HG03571 (cell line): ENCODE results near the gene AGRN.
"Not testable (repeated sequence)": the region's sequence is repeated elsewhere in the genome, so short reads cannot be mapped to it uniquely, and the experiment has no call there.

ENCODE experiments used
- ATAC-seq: cut with Tn5 transposase; IDR thresholded peaks from one replicate; pipeline ENCODE4 v1.9.1; 2021; ENCODE audit not compliant: unreplicated experiment

AGRN gene

DNA sequence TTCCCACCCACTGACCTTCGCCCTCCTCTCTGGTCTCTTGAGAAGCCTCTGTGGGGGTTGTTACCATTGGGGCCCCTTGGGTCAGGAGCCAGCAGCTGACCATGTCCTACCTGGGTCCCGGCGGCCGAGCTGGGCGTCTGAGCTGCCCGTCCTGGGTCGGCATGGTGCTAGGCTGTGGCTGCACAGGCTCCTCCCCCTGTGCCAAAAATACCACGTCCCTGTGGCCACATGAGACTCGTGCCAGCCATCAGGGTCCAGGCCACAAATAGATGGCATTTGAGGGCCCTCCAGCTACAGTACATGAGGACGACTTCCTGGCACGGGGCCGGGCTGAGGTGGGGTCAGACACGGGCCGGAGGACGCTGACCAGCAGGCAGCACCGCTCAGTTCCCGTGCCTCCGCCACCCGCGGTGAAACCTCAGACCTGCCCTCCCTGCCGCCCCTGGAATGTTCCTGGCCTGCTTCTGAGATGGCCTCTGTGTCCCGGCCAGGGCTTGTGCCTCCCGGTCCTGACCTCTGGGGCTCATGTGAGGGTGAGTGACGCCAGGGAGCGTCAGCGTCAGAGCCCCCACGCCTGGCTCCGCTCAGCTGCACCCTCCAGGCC lies 37.9 kb upstream of the AGRN start, which contains the start of gene PERM1:
Gene PERM1 (minus strand): TSS at position 139 of the 604 bp plus-strand sequence. CDS start 1,064 bp downstream, outside the sequence.
- no peak for ATAC-seq

GRCh38 chr1:982765-983436 lies 37.0 kb upstream of the AGRN start:
- ATAC-seq, result no peak

- ATAC-seq, result no peak
These were observed 36.0 kb upstream of the AGRN start for GRCh38 chr1:983798-984475.

DNA sequence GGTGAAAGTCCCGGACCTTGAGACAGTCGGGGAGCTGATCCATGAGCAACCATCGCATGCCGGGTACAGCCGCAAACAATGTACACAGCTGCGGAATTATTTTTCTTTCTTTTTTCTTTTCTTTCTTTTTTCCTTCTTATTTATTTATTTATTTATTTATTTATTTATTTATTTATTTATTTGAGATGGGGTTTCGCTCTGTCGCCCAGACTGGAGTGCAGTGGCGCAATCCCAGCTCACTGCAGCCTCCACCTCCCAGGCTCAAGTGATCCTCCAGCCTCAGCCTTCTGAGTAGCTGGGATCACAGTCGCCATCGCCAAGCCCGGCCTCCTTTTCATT lies 35.5 kb upstream of the AGRN start:
- ATAC-seq, result no peak

DNA sequence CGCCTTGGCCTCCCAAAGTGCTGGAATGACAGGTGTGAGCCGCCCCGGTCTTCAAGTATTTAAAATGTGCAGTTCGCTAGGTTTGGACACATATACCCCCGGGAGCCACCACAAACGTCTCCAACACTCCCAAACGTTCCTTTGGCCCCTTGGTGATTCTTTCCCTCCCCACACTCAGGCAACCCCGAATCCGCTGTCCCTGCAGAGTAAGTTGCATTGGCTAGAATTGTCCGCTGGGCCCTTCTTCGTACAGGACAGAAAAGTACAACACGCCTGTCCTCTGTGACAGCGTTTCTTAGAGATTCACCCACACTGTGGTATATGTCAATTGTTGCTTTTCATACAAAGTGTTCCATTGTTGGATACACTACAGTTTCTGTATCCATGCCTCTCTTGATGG lies 34.8 kb upstream of the AGRN start:
- no peak for ATAC-seq

DNA sequence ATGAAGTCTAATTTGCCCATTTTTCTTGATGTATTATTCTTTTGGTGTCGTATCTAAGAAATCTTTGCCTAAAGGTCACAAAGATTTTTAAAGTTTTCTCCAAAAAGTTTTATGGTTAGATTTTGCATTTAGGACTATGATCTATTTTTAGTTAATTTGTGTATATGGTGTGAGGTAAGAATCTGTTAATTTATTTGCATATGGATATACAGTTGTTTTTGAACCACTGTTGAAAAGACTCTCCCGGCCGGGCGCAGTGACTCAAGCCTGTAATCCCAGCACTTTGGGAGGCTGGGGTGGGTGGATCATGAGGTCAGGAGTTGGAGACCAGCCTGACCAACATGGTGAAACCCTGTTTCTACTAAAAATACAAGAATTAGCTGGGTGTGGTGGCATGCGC lies 31.9 kb upstream of the AGRN start:
- ATAC-seq, result not testable (repeated sequence)

- ATAC-seq, result not testable (repeated sequence)
These were observed 28.6 kb upstream of the AGRN start for GRCh38 chr1:991275-991674.

- no peak for ATAC-seq
These were observed 28.0 kb upstream of the AGRN start for GRCh38 chr1:991895-992294.

DNA sequence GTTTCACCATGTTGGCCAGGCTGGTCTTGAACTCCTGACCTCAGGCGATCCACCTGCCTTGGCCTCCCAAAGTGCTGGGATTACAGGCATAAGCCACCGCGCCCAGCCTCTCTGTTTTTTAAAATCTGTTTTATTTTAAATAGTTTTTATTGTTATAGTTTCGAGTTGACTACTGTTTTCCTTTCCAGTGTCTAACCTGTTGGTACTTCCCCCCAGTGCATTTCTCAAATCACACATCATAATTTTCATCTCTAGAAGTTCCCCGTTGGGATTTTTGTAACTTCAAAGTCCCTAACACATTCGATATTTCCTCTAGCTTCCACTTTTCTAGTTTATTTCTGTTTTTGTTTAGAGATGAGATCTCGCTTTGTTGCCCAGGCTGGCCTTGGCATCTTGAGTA lies 27.6 kb upstream of the AGRN start:
- ATAC-seq, result no peak

DNA sequence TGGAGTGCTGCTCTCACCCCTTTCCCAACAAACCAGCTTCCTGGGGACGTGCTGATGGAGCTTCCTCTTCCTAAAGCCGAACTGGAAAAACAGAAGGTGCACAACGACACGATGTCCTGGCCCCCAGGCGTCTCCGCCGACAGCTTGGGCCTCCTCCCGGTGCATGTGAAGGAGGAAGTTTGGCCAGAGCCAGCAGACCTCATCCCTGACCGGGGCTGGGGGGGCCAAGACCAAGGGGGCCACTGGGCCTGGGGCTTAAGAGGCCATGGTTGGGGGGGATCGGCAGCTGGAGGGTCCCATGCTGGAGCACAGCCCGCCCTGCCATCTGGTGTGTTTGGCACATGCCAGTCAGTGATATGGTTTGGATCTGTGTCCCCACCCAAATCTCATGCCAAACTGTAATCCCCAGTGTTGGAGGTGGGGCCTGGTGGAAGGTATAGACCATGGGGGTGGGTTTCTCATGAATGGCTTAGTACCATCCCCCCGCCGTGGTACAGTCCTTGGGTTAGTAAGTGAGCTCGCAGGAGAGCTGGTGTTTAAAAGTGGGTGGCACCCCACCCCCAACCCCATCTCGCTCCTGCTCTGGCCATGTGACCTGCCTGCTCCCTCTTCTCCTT lies 26.4 kb upstream of the AGRN start:
- ATAC-seq, result no peak

GRCh38 chr1:994546-994945 lies 25.4 kb upstream of the AGRN start:
- ATAC-seq, result not testable (repeated sequence)

GRCh38 chr1:995665-996633 lies 24.0 kb upstream of the AGRN start:
- ATAC-seq, result no peak

DNA sequence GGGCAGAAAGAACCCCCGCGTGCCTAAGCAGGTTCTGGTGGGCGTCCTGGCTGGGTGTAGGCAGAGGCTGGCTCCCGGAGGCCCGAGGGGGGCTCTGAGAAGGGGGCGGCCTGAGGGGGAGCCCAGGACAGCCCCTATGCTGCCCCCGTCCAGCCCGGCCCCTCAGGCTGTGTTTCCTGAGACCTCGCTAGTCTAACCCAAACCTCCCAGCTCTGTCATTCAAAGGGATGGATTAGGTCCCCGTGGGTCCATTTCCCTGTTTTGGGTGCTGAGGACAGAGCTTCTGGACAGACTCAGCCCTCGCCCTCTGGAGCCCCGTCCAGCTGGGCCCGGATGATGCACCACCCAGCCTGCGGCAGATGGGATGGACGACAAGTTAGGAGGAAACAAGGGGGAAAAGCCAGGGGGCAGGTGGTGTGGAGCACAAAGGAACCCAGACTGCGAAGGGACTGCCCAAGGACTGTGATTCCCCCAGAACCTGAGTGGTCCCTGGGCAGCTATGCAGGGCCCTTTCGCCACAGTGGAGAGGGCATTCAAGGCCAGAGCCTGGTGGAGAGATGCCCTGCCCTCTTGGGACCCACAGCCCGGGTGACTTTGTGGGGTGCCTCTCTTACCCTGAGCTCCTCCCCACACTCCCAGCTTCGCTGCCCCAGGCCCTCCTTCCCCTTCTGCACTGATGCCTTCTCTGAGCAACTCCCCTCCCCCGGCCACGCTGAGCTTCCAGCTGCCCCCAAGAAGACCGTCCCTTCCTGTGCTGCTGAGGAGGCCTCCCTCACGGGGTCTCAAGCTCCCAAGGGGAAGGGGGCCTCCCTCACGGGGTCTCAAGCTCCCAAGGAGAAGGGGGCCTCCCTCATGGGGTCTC lies 22.8 kb upstream of the AGRN start:
- no peak for ATAC-seq

DNA sequence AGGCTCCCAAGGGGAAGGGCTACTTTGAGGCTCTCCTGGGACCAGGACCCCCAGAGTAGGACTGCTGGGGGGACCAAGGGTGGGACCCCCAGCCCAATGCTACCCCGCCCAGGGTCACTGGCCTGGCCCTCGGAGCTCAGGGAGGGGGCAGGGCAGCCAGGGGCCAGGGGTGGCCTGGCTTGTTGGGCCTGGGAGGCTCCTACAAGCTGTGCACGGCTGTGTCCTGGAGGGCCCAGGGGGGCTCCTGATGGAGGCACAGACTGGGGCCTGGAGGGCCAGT lies 22.3 kb upstream of the AGRN start:
- ATAC-seq, result no peak

DNA sequence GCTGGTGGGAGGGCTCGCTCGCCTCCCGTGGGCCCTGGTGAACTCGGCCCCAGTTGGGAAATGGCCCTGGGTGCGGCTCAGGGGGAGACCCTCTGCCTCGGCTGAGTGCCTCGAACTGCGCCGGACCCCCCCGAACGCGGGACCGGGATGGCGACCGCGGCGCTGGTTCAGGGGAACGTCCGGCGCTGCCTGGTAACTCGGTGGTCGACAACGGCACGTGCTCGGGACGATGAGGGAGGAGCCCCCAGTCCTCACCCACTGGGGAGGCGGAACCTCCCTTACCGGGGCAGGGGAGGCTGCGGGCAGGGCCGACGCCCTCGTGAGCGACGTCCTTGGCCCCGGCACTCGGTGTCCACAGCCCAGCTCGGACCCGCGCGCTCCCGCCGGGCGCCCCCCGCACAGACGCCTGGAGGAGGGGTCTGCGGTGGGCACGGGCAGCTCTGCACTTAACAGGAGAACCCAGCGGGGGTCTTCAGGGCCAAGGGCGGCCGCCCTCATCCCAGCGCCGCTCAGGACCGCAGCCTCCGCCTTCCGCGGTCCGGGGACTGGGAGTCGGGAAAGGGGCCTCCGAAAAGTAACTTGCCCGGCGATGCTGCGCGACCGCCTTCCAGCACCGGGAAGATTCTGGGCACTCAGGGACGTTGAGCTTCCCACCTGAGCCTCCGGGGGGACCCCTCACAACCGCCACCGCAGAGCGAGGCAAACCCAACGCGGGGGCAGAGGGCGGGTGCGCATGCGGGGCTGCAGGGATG lies 21.8 kb upstream of the AGRN start:
- ATAC-seq, result no peak

- ATAC-seq, result no peak
These were observed 21.2 kb upstream of the AGRN start for GRCh38 chr1:998745-998994.

DNA sequence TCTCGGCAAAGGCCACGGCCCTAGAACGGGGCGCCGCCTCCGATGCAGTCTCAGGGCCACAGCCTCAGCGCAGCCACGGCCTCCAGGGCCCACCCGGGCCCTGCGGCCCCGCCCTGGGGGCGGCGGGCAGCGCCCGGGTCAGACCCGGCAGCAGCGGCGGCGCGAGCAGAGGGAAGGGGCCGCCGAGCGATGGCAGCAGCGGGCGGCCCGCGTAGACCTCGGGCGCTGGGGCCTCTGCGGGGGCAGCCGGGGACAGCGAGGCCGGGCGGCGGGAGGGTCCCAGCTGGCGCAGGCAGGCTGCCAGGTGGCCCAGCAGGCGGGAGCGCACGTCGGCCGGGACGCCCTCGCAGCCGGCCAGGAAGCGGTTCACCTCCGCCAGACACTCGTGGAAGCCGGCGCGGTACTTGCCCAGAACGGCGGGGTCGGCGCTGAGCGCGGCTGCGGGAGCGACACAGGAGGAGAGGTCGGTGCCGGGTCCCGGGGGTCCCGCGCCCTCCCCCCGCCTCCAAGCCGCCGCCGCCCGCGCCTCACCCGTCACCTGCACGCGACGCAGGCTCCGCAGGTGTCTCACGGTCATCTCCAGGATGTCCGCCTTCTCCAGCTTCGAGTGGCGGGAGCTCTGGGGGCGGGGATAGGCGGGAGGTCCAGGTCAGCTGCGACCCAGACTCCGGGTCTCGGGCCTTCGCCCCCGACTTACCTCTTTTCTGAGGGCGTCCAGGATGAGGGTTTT lies 20.8 kb upstream of the AGRN start:
- no peak for ATAC-seq

DNA sequence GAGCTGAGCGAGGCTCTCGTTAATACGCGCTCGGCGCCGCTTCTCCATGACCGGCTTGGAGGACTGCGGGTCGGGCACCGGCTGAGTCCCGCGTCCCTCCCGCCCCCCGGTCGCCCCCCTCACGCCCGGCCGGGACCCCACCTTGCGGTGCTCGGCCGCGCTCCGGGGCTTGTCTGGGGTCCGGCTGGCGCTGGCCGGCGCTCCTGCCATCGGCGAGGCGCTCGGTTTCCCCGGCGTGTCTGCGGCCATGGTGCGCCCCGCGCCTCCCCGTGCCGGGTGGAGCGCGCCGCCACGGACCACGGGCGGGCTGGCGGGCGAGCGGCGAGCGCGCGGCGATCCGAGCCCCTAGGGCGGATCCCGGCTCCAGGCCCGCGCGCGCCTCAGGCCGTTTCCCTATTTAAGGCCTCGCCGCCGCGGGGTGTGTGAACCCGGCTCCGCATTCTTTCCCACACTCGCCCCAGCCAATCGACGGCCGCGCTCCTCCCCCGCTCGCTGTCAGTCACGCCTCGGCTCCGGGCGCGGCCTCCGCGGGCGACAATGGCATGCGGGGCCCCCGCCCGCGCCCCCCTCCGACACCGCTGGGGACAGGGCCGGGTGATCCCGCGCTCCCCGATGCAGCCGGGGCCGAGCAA lies 20.1 kb upstream of the AGRN start, which contains the start of gene HES4:
Gene HES4 (minus strand): TSS at position 373 of the 632 bp plus-strand sequence. CDS start 124 bp downstream, at position 249.
- ATAC-seq, result no peak
